IPS DF 19.7 (cell line): Measurements from ENCODE around the gene PJA1.

ENCODE experiments used
- DNase-seq: peaks from one replicate; pipeline ENCODE4 v3.0.0-alpha.2; 2013; ENCODE audit warnings: low read depth, low spot score

PJA1 gene

DNA sequence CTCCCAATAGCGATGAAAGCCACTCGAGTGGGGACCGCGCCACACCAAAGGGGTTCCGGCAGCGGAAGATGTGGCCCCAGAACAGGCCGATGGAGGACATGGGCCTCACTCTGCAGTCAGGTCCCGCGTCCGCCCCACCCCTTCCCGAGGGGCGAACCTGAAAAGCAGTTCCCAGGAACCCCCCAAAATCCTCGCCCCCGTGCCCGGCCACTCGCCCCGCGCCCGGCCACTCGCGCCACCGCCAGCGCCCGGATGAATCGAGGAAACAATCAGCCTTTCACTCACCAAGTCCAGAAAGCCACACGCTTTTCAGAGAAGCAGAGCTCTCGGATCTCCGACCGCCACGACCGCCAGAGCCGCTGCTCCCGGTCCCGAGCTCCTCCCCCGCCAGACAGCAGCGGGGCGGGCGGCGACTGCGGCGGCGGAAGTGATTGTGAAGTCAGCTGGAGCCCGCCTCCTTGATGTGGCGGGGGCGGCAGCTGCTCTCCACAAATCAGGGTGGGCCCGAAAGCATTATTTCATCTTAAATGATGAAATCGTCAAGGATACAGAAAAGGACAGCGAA is at the start of gene PJA1:
Gene PJA1, minus strand, starts transcription at position 367 of the 565 bp plus-strand sequence. CDS start 2,380 bp downstream, outside the sequence.
- no peak for DNase-seq

- DNase-seq: no peak
Measured at GRCh38 chrX:69214463-69214862, 49.2 kb upstream of the PJA1 start.

GRCh38 chrX:69211701-69212100 is 46.4 kb upstream of the PJA1 start:
- DNase-seq: no peak

DNA sequence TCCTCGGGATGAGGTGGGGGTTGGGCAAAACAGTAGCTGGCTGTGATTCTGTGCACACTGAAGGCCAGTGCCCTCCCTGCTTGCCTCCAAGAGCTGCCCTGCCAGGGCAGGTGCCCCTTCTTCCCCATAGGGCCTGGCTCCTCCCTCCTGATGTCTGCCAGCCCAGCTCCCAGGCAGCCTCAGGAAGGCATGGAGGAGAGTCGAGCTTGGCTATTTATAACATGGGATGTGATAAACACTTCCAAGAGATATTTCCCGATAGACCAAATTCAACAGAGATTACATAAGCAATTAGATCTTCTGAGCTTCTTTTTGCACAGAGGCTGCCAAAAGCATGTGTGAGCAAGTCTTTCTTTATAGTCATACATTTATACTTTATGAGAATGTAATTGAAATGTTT is 45.3 kb upstream of the PJA1 start:
- DNase-seq: no peak

DNA sequence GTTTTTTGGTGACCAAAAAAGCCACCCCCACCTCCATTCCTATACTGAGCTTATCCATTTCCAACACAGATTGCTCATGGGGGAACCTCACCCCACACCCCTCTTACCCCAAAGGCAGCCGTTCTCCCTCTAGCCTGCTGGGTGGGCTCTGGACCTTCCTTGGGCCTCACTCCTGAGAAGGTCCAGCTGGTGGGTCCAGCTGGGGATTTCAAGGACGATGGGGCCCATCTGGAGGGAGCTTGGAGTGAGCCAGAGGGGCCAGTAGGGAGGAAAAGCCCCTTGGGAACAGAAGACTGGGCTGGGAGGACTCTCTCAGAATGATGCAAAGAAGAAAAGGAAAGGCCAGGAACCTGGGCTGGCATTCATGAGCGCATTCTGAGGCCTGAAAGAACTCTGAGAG is 42.0 kb upstream of the PJA1 start:
- no peak for DNase-seq

DNA sequence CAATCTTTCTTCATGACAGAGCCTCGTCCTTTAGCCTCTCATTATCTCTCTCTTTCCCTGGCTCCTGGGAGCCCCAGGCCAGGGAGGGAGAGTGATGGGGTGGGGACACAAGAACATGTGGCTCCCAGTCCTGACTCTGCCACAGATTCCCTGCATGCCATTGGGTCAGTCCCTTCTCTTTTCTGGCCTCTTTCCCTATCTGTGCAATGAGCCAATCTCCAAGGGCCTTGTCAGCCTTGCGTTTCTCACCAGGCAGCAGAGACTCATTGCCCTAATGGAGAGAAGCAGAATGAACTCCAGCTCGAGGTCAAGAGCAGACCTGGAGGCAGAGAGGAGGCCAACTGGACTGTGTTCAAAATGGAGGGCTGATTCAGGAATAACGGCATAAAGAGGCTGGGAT is 38.4 kb upstream of the PJA1 start:
- DNase-seq: no peak

- no peak for DNase-seq
Measured at GRCh38 chrX:69197690-69198089, 32.4 kb upstream of the PJA1 start.

- DNase-seq: no peak
Measured at GRCh38 chrX:69196666-69197065, 31.4 kb upstream of the PJA1 start.

- no peak for DNase-seq
Measured at GRCh38 chrX:69195810-69196209, 30.6 kb upstream of the PJA1 start.

- DNase-seq: no peak
Measured at GRCh38 chrX:69195192-69195591, 29.9 kb upstream of the PJA1 start.

GRCh38 chrX:69192603-69193002 is 27.4 kb upstream of the PJA1 start:
- DNase-seq: no peak

GRCh38 chrX:69189576-69190371 is 24.5 kb upstream of the PJA1 start:
- no peak for DNase-seq

- DNase-seq: no peak
Measured at GRCh38 chrX:69186651-69187050, 21.4 kb upstream of the PJA1 start.

GRCh38 chrX:69185886-69186285 is 20.6 kb upstream of the PJA1 start:
- DNase-seq: no peak

- no peak for DNase-seq
Measured at GRCh38 chrX:69185141-69185540, 19.9 kb upstream of the PJA1 start.

- DNase-seq: no peak
Measured at GRCh38 chrX:69182818-69183380, 17.6 kb upstream of the PJA1 start.

DNA sequence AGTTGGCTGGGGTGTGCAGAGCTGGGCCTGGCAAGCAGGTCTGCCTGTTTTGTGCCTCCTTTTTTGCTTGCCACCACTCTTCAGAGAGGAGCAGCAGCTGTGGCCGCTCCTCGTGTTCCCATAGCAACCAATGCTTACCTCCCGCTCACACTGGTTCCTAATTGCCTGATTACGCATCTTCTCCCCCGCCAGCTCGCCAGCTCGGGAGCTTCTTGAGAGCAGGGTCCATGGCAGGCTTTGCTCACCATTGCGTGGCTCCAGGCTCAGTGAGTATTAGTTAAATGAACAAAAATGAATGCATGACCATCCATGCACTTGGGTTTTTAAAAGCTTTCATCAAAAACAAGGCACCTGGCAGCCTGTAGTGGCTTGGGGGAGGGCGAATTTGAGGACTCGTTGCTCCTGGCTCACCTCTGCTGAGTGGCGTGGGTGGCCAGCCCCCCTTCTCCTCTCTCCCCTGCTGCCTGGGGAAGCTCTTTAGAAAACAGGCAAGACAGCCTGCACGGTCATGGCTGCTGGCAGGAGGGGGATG is 14.2 kb upstream of the PJA1 start:
- DNase-seq: no peak

DNA sequence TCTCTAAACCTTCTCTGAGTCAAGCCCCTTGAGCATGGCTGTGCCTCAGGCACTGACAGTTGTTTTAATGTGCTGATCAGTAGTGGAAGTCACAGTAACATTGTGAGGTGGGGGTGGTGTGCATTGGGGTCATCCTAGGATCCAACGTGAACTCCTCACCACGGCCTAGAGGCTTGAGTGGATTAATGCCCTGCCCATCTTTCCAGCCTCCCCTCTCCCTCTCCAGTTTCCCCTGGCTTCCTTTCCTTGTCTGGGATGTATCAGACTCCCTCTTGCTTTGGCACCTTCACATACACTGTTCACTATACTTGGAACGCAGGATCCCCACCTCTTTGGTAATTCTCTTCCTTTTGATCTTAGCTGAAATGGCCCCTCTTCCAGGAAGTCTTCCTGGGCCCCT is 13.3 kb upstream of the PJA1 start:
- DNase-seq: no peak

- DNase-seq: no peak
Measured at GRCh38 chrX:69177511-69178162, 12.4 kb upstream of the PJA1 start.

DNA sequence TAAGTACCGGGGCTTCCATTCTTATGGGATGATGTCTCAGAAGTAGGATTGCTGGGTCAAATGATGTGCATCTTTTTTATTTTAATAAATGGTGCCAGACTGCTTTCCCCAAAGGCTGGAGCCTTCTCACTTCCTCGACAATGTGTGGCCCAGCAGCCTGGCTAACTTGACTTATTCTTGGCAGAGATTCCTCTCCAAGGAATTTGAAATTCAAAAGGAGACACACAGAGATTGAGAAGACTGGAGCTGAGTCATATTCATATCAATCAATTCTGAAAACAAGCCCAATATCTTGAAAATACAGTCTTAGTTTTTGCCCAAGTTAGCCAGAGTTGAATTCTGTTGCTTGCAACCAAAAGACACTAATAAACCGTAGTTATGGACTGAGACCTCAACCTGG is 10.8 kb upstream of the PJA1 start:
- no peak for DNase-seq

- no peak for DNase-seq
Measured at GRCh38 chrX:69173906-69174305, 8.7 kb upstream of the PJA1 start.

- DNase-seq: no peak
Measured at GRCh38 chrX:69172937-69173336, 7.7 kb upstream of the PJA1 start.
